Vagina (tissue), 2 donors: ENCODE data around the gene KCNG1.

Experiments
- POLR2AphosphoS5 ChIP-seq, 2 donors: sonication (generic); formaldehyde crosslinking; IDR thresholded peaks; one replicate each; pipeline ENCODE4 v1.9.0; 2017; ENCODE audit warnings: antibody characterized with exemption in 2 of 2, mild to moderate bottlenecking in 2 of 2, low read depth in 1 of 2; ENCODE audit not compliant: insufficient read depth in 1 of 2
- TF ChIP-seq, protein P1 (sequence below), 3 experiments: fragments of 450-650 bp in 2 of 3; fragments of 200-600 bp in 1 of 3; sonication (generic) in 1 of 3; IDR thresholded peaks; one replicate each; pipeline ENCODE4 v1.5.1; 2017 to 2019; ENCODE audit warnings: antibody characterized with exemption in 3 of 3, mild to moderate bottlenecking in 2 of 3, moderate library complexity in 2 of 3

GRCh38 chr20:50991076-50991475 is 31.8 kb downstream of the KCNG1 start:
- TF ChIP-seq, protein P1, sequence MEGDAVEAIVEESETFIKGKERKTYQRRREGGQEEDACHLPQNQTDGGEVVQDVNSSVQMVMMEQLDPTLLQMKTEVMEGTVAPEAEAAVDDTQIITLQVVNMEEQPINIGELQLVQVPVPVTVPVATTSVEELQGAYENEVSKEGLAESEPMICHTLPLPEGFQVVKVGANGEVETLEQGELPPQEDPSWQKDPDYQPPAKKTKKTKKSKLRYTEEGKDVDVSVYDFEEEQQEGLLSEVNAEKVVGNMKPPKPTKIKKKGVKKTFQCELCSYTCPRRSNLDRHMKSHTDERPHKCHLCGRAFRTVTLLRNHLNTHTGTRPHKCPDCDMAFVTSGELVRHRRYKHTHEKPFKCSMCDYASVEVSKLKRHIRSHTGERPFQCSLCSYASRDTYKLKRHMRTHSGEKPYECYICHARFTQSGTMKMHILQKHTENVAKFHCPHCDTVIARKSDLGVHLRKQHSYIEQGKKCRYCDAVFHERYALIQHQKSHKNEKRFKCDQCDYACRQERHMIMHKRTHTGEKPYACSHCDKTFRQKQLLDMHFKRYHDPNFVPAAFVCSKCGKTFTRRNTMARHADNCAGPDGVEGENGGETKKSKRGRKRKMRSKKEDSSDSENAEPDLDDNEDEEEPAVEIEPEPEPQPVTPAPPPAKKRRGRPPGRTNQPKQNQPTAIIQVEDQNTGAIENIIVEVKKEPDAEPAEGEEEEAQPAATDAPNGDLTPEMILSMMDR (IDR thresholded peaks at IDR 0.05), result no peak
- TF ChIP-seq POLR2AphosphoS5 (IDR thresholded peaks at IDR 0.05; ENCODE audit: insufficient read depth in 1 of 2, low read depth in 1 of 2), result no peak
